H1 (cell line): ENCODE measurements around the gene FAM241B.

Experiments used
- BACH1 ChIP-seq: IDR thresholded peaks from 2 replicates; pipeline ENCODE4 v1.6.1; 2012; ENCODE audit warnings: low read length, improper control_type of control experiment
- CTCF ChIP-seq, 3 experiments: IDR thresholded peaks; 1 replicate in 2 of 3; 2 replicates in 1 of 3; pipeline versions ENCODE4 v1.5.1 to v1.6.1; 2011; ENCODE audit warnings: low read length in 3 of 3, mild to moderate bottlenecking in 3 of 3, inconsistent platforms in 2 of 3, low read depth in 1 of 3, moderate library complexity in 1 of 3; ENCODE audit not compliant: insufficient read depth in 1 of 3; ENCODE audit errors: control extremely low read depth in 1 of 3
- EP300 ChIP-seq, 2 experiments: IDR thresholded peaks; 1 replicate in 1 of 2; 2 replicates in 1 of 2; pipeline ENCODE4 v1.6.1; 2011 to 2012; ENCODE audit warnings: low read depth in 2 of 2, low read length in 2 of 2, mild to moderate bottlenecking in 2 of 2, borderline replicate concordance in 1 of 2, inconsistent platforms in 1 of 2, moderate library complexity in 1 of 2
- EZH2 ChIP-seq: fragments of 200-600 bp; sonication (generic); IDR thresholded peaks from 2 replicates; pipeline ENCODE4 v1.7.1; 2012; ENCODE audit warnings: low read depth, mild to moderate bottlenecking, moderate library complexity, low read length, inconsistent platforms; ENCODE audit not compliant: severe bottlenecking
- HDAC6 ChIP-seq: IDR thresholded peaks from one replicate; pipeline ENCODE4 v1.7.1; 2012; ENCODE audit warnings: low read depth, mild to moderate bottlenecking, inconsistent platforms, low read length, moderate library complexity
- KDM1A ChIP-seq: fragments of 200-600, 300-600 bp; sonication (generic); IDR thresholded peaks from 2 replicates; pipeline ENCODE4 v1.7.1; 2016; ENCODE audit warnings: mild to moderate bottlenecking, low read length, borderline replicate concordance
- POLR2A ChIP-seq, 2 experiments: IDR thresholded peaks; 1 replicate in 1 of 2; 2 replicates in 1 of 2; pipeline ENCODE4 v1.6.1; 2011; ENCODE audit warnings: low read depth in 2 of 2, low read length in 2 of 2, mild to moderate bottlenecking in 2 of 2; ENCODE audit errors: control extremely low read depth in 1 of 2
- POLR2AphosphoS5 ChIP-seq: IDR thresholded peaks from 2 replicates; pipeline ENCODE4 v1.6.1; 2011; ENCODE audit warnings: low read depth, low read length
- RFX5 ChIP-seq: IDR thresholded peaks from 2 replicates; pipeline ENCODE4 v1.6.1; 2011; ENCODE audit warnings: low read depth, low read length, improper control_type of control experiment, borderline replicate concordance
- RNF2 ChIP-seq: fragments of 200-900, 300-1000 bp; sonication (generic); IDR thresholded peaks from 2 replicates; pipeline ENCODE4 v1.7.1; 2016; ENCODE audit warnings: borderline replicate concordance, low read depth, mild to moderate bottlenecking, antibody characterized with exemption, low read length; ENCODE audit not compliant: poor library complexity, severe bottlenecking; ENCODE audit errors: missing control alignments
- SP1 ChIP-seq: IDR thresholded peaks from 2 replicates; pipeline ENCODE4 v1.6.1; 2011; ENCODE audit warnings: low read depth, low read length
- SUZ12 ChIP-seq: fragments of 200-600 bp; sonication (generic); IDR thresholded peaks from 2 replicates; pipeline ENCODE4 v1.6.1; 2012; ENCODE audit warnings: mild to moderate bottlenecking, inconsistent platforms, low read length, moderate library complexity, mixed read lengths
- TAF1 ChIP-seq: IDR thresholded peaks from 2 replicates; pipeline ENCODE4 v1.6.1; 2011; ENCODE audit warnings: mild to moderate bottlenecking, low read depth, low read length

GRCh38 chr10:69660296-69660695 is 30.2 kb downstream of the FAM241B start:
- TF ChIP-seq POLR2AphosphoS5 (no peak), KDM1A (no peak), EZH2 (no peak), CTCF (IDR thresholded peaks at IDR 0.05; ENCODE audit: control extremely low read depth in 1 of 3, insufficient read depth in 1 of 3, low read depth in 1 of 3, low read length in 3 of 3) (no peak), TAF1 (no peak), EP300 (IDR thresholded peaks at IDR 0.05; ENCODE audit: borderline replicate concordance in 1 of 2, low read depth in 2 of 2, low read length in 2 of 2) (no peak), SP1 (no peak), POLR2A (IDR thresholded peaks at IDR 0.05; ENCODE audit: control extremely low read depth in 1 of 2, low read depth in 2 of 2, low read length in 2 of 2) (no peak), HDAC6 (no peak), SUZ12 (no peak), RNF2 (no peak), BACH1 (no peak), RFX5 (no peak)
